Inflammatory macrophage treated with lipopolysaccharide for 4 hours (primary cell): ENCODE measurements around the gene MUS81.

ENCODE experiments used
- DNase-seq: peaks from one replicate; pipeline ENCODE4 v3.0.0-alpha.2; 2020

The MUS81 gene

GRCh38 chr11:65861533-65862183 lies 1.4 kb downstream of the MUS81 start:
- DNase-seq, result no peak

GRCh38 chr11:65862191-65862735 lies 2.0 kb downstream of the MUS81 start:
- DNase-seq, result no peak

GRCh38 chr11:65862941-65863888 lies 3.0 kb downstream of the MUS81 start:
- DNase-seq, result no peak

GRCh38 chr11:65863889-65864705 lies 3.9 kb downstream of the MUS81 start:
- DNase-seq, result no peak

DNA sequence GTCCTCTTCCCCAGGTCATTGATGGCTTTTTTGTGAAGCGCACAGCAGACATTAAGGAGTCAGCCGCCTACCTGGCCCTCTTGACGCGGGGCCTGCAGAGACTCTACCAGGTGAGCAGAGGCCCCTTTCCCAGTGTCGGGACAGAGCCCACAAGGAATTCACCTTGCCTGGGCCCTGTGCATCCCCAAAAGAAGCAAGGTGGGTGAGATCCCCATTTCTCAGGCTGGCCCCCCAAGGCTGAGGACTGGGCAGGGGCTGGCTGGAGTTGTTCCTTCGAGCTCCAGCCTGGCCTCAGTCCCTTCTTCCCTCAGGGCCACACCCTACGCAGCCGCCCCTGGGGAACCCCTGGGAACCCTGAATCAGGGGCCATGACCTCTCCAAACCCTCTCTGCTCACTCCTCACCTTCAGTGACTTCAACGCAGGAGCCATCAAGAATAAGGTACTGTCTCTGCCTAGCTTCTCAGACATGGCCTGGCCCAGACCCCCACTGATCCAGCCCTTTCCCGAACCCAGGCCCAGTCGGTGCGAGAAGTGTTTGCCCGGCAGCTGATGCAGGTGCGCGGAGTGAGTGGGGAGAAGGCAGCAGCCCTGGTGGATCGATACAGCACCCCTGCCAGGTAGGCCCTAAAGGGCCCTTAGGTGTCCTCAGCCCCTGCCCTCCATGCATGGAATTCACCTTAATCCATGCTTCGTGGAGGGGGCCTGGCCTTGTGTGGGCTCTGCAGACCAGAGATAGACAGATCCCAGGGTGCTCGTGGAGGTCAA lies 4.7 kb downstream of the MUS81 start:
- DNase-seq, result no peak

GRCh38 chr11:65865550-65866172 lies 5.4 kb downstream of the MUS81 start:
- no peak for DNase-seq

GRCh38 chr11:65866509-65867283 lies 6.5 kb downstream of the MUS81 start:
- DNase-seq, result no peak

DNA sequence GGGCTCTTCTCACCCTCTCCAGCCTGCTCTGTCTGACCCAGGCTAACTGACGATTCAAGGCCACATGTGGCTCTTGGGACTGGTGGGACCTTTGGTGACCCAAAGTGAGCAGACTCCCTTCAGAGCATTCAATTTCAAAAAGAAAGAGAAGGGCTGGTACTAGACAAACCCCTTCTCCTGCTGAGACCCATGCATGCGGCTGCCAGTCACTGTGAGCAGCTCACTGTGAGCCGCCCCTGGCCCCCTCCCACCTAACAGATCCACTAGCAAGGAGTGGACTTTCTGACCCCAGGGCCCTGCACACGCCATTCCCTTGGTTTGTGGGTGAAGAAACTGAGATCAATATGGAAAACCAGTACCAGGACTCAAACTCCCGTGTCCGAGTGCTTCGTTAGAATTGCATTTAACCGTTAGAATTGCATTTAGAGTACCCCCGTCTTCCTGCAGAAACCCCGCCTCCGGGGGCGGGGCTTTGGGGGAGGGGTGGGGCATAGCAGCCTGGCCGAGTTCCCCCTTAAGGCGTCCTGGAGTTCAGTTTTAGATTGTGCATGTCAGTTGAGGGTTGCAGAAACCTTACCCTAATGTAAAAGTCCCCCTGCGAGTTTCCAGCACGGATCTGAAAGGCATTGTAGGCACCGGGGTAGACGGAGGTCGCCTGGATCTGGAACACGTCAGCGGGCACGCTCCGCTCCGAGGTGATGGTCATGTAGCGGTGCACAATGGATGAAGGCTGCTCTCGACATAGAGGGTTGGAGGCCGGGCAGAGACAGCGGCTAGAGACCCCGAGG lies 7.2 kb downstream of the MUS81 start:
- DNase-seq, result no peak

GRCh38 chr11:65868076-65868667 lies 7.9 kb downstream of the MUS81 start:
- DNase-seq, result no peak

DNA sequence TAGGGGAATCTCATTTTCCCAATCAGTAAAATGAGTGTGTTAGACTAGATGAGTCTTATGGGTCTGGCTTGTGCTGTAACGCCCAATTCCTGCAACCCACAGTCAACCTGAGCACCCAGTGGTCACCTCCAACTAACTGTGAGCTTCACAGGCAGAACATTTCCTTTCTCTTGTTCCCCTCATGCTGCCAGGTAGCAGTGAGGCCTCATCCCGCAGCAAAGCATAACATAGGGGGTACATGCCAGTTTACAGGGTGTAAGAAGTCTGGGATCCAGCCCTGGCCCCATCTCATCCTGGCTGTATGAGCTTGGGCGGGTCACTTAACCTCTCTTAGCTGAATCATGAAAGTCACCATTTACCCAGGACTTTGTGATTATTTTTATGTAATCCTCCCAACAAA lies 8.7 kb downstream of the MUS81 start:
- no peak for DNase-seq

DNA sequence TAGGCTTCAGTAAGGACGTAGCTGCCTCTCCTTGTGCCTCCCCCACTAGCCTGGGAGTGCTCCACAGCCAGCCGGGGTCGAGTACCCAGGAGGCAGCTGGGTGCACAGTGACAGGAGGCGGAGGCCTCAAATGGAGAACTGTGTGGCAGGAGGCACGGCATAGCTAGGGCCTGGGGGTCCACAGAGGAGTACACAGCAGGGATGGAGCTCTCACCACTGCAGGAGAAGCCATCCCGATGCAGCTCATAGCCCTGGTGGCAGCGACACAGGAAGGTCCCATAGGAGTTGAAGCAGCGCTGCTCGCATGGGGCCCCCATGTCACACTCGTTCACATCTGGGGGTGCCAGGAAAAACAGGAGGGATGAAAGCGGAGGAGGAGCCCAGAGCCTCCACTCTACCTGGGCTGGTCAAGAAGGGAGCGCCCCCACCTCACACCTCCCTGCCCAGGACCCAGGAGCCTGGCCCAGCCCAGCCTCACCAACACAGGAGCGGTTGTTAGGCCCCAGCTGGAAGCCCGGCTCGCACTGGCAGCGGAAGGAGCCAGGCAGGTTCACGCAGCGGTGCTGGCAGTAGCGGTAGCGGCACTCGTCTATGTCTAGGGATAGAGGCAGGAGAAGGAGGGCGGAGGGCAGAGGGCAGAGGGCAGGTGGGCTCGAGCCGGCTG lies 9.5 kb downstream of the MUS81 start:
- DNase-seq, result no peak

DNA sequence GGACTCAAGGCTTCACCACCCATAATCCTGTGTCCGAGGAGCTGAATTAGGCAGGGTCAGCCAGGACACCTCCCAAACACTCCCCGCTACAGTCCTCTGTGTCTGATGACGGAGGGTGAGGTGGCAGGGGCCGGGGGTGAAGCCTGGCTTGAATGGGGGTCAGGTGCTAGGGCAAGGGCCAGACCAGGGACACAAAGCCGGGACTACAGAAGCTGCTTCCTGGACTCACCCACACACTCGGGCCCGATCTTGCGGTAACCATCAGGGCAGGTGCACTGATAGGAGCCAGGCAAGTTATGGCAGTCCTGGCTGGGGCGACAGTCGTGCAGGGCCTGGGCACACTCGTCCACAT lies 10.1 kb downstream of the MUS81 start:
- no peak for DNase-seq

DNA sequence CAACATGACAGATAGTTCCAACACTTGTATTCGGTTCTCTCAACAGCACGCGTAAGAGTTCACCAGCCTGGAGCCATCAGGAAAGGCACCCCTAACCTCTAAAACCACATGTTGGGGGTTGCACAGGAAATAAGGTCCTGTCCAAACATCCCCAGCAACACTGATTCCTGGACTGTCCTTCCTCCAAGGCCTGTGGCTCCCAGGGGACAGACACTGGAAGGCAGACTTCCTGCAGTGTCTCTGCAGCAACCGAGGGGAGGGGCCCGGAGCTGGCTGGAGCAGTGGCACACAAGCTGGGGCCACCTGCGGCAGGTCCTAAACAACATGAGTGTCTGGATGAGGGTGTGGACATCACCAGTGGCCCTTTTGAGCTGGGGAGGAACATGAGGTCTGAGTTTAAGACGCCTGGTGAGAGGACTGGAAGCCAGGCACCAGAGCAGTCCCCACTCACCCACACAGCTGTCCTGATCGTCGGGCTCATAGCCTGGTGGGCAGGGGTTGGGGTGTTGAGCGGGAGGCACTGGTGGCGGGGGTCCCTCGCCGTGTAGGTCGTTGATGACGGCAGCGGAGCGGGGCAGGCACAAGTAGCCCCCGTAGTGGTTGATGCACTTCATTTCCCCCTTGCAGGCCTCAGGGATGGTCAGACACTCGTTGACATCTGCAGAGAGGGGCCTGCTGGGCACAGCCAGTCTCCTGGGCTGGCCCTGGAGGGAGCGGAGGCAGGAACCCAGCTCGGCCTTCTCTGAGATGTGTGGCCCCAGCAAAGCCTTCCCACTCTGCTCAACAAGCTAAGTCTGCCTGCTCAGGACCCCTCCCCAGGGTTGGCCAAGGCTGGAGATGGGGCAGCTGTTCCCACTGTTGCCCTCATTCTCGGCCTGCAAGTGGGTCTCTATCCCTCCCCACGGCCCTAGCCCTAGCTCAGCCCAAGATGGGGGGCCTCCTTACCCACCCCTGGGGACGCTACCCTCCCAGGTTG lies 10.8 kb downstream of the MUS81 start:
- DNase-seq, result no peak

- no peak for DNase-seq
These were observed 11.7 kb downstream of the MUS81 start for GRCh38 chr11:65871811-65872548.

DNA sequence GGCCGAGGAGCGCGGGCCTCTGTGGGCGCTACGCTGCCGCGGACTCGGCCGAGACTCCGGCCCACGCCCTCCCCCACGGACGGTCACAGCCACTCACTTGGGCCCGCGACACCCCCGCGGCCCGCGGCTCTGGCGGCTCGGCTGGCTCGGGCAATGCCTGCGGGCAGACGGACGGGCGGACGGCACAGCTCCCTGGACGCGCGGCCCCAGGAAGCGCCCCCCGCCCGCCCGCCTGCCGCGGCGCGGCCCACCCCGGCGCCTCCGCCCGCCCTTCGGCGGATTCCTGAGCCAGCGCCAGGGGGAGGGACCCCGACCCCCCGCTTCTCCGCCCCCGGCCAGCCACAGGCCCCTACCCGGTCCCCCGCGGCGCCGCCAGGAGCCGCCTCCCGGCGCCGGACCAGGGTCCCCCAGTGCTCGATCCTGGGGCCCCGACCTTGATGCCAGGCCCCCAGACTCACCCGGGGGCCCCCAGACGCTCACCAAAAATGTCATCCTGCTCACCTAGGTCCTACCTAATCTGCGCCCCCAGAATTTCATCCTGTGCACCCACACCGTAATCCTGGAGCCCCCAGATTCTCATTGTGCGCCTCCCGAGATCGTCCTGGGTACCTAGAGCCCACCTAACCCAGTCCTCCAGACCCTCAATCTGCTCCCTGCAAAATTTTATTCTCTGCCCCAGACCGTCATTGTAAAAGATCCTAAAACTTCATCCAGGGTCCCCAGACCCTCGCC lies 12.5 kb downstream of the MUS81 start, which contains the start of gene EFEMP2:
EFEMP2 (minus strand) TSS at position 215 of the 732 bp plus-strand sequence. CDS start 446 bp downstream, outside the sequence.
- peak; percentile 14 for DNase-seq
